ENCODE data around the gene FGD2. TPM values are rescaled to one million over a fixed set of nuclear protein-coding genes. Genes with fewer than 3 reads are reported as not detected.
A peak's percentile ranks its signal among the peaks of the same experiment; 100 is the strongest.

FGD2 gene
- total RNA-seq, 2 donors from 2014 or later, result not detected

- Mint-ChIP-seq H3K4me1 (peaks cover 2% of the 10 kb centered on the region), H3K9me3 (no peaks in the 10 kb centered on the region), H3K4me3 (no peak overlapping the region), H3K27me3 (ENCODE audit: insufficient read depth) (no peaks in the 10 kb centered on the region), H3K36me3 (ENCODE audit: low read depth) (no peaks in the 10 kb centered on the region), H3K27ac (no peak overlapping the region)
- no peak for DNase-seq
- Histone ChIP-seq H3K4me3 (ENCODE audit: low read length) (no peak overlapping the region), H3K9me3 (ENCODE audit: control insufficient read depth, low read length) (no peaks in the 10 kb centered on the region), H3K27me3 (ENCODE audit: control insufficient read depth, insufficient read depth, low read length, poor library complexity, severe bottlenecking) (no peaks in the 10 kb centered on the region), H3K9ac (ENCODE audit: extremely low read depth, low read length, poor library complexity, severe bottlenecking) (no peak overlapping the region), H3K4me1 (ENCODE audit: control insufficient read depth, insufficient read depth, low read length) (no peaks in the 10 kb centered on the region), H3K36me3 (ENCODE audit: control insufficient read depth, insufficient read depth, low read length) (no peaks in the 10 kb centered on the region), H3K27ac (ENCODE audit: low read depth, low read length) (no peak overlapping the region)
- TF ChIP-seq, protein P1, sequence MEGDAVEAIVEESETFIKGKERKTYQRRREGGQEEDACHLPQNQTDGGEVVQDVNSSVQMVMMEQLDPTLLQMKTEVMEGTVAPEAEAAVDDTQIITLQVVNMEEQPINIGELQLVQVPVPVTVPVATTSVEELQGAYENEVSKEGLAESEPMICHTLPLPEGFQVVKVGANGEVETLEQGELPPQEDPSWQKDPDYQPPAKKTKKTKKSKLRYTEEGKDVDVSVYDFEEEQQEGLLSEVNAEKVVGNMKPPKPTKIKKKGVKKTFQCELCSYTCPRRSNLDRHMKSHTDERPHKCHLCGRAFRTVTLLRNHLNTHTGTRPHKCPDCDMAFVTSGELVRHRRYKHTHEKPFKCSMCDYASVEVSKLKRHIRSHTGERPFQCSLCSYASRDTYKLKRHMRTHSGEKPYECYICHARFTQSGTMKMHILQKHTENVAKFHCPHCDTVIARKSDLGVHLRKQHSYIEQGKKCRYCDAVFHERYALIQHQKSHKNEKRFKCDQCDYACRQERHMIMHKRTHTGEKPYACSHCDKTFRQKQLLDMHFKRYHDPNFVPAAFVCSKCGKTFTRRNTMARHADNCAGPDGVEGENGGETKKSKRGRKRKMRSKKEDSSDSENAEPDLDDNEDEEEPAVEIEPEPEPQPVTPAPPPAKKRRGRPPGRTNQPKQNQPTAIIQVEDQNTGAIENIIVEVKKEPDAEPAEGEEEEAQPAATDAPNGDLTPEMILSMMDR (conservative IDR thresholded peaks at IDR 0.05), result no peak
- WGBS, 2 experiments (ENCODE audit: insufficient coverage in 1 of 2, insufficient read length in 1 of 2), result 86% methylated on average over 4 of the region's 4 CpGs; no CpG with 5 or more reads in 1 of the 2 experiments
Measured at GRCh38 chr6:36999751-37000125, 5.7 kb upstream of the FGD2 start.

- Mint-ChIP-seq H3K36me3 (ENCODE audit: low read depth) (no peaks in the 10 kb centered on the region), H3K27me3 (ENCODE audit: insufficient read depth) (peaks cover 1% of the 10 kb centered on the region), H3K4me1 (no peaks in the 10 kb centered on the region), H3K27ac (no peak overlapping the region), H3K9me3 (no peaks in the 10 kb centered on the region), H3K4me3 (no peak overlapping the region)
- Histone ChIP-seq H3K9ac (ENCODE audit: extremely low read depth, low read length, poor library complexity, severe bottlenecking) (no peak overlapping the region), H3K4me1 (ENCODE audit: control insufficient read depth, insufficient read depth, low read length) (no peaks in the 10 kb centered on the region), H3K27ac (ENCODE audit: low read depth, low read length) (no peak overlapping the region), H3K9me3 (ENCODE audit: control insufficient read depth, low read length) (no peaks in the 10 kb centered on the region), H3K36me3 (ENCODE audit: control insufficient read depth, insufficient read depth, low read length) (no peaks in the 10 kb centered on the region), H3K27me3 (ENCODE audit: control insufficient read depth, insufficient read depth, low read length, poor library complexity, severe bottlenecking) (no peaks in the 10 kb centered on the region), H3K4me3 (ENCODE audit: low read length) (no peak overlapping the region)
- TF ChIP-seq, protein P1 (conservative IDR thresholded peaks at IDR 0.05), result no peak
- peak; percentile 22 for DNase-seq
- WGBS, 2 experiments (ENCODE audit: insufficient coverage in 1 of 2, insufficient read length in 1 of 2), result 87 to 90% methylated on average over 8 to 11 of the region's 11 CpGs
Measured at GRCh38 chr6:37004044-37004980, 1.1 kb upstream of the FGD2 start.

- Histone ChIP-seq H3K27me3 (ENCODE audit: control insufficient read depth, insufficient read depth, low read length, poor library complexity, severe bottlenecking) (no peaks in the 10 kb centered on the region), H3K4me3 (ENCODE audit: low read length) (no peak overlapping the region), H3K9me3 (ENCODE audit: control insufficient read depth, low read length) (no peaks in the 10 kb centered on the region), H3K36me3 (ENCODE audit: control insufficient read depth, insufficient read depth, low read length) (no peaks in the 10 kb centered on the region), H3K4me1 (ENCODE audit: control insufficient read depth, insufficient read depth, low read length) (no peaks in the 10 kb centered on the region), H3K27ac (ENCODE audit: low read depth, low read length) (no peak overlapping the region), H3K9ac (ENCODE audit: extremely low read depth, low read length, poor library complexity, severe bottlenecking) (no peak overlapping the region)
- WGBS, 2 experiments (ENCODE audit: insufficient coverage in 1 of 2, insufficient read length in 1 of 2), result 90 to 95% methylated on average over 4 to 13 of the region's 13 CpGs
- Mint-ChIP-seq H3K36me3 (ENCODE audit: low read depth) (no peaks in the 10 kb centered on the region), H3K4me1 (no peaks in the 10 kb centered on the region), H3K9me3 (peaks cover 2% of the 10 kb centered on the region), H3K27me3 (ENCODE audit: insufficient read depth) (peaks cover 1% of the 10 kb centered on the region), H3K27ac (no peak overlapping the region), H3K4me3 (no peak overlapping the region)
- TF ChIP-seq, protein P1 (conservative IDR thresholded peaks at IDR 0.05), result no peak
- DNase-seq, result peak; percentile 22
Measured at GRCh38 chr6:37005827-37006567, 542 bp downstream of the FGD2 start.

All from endodermal cell (in vitro differentiated cells).